HPDE6-E6E7 (cell line): ENCODE results near the gene MORF4L1.

Experiments used
- DNase-seq: peaks from one replicate; pipeline ENCODE4 v3.0.0; 2011; ENCODE audit warnings: missing footprints; ENCODE audit errors: extremely low spot score

MORF4L1 gene

DNA sequence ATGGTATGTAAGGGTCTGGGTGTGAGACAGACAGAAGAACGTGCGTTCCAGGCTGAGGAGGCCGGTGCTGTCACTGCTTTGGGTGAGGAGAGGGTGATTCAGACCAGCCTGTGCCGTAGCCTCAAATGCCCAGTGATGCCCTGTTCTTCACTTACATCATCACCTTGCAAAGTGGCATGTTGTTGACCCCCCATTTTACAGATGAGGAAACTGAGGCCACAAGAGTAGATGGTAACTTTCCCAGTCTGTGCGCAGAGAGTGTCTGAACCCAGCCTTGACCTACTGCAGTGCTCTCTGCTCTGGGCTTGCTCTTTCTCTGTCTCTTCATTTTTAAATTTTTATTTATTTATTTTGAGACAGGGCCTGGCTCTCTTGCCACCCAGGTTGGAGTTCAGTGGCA lies 73.8 kb downstream of the MORF4L1 start:
- DNase-seq, result no peak

DNA sequence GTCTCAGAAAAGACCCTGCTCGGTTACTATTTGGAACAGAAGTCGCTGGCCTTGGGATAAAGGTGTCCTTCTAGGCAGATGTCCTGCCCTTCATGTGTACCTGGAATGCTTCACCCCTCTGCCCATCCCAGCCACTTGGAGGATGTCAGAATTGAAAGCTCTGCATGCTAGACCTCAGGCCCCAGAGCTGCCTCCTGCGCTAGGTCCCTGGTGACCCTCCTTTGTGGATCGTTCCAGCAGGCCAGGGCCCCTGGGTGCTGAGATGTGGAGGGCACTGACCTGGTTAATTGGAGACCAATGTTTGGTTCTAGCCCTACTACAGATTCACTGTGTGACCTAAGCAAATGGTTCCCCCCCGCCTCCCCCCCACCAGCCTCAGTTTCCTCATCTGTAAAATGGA lies 74.8 kb downstream of the MORF4L1 start:
- no peak for DNase-seq
